HepG2 (cell line): Measurements from ENCODE around the gene LYSMD1. TPM values are rescaled to one million over a fixed set of nuclear protein-coding genes. Genes with fewer than 3 reads are reported as not detected.

ENCODE experiments used
- CSRNP2 ChIP-seq: sonication (generic); formaldehyde crosslinking; conservative IDR thresholded peaks from 2 replicates; pipeline ENCODE4 v1.8.0; 2022; ENCODE audit warnings: low read depth, missing genetic modification reagents
- GMEB1 ChIP-seq: sonication (generic); formaldehyde crosslinking; IDR thresholded peaks from 2 replicates; pipeline ENCODE4 v1.5.1; 2020; ENCODE audit warnings: missing genetic modification reagents, mild to moderate bottlenecking, borderline replicate concordance
- HES4 ChIP-seq: sonication (generic); formaldehyde crosslinking; IDR thresholded peaks from 2 replicates; pipeline ENCODE4 v1.9.0; 2021; ENCODE audit warnings: mild to moderate bottlenecking, missing genetic modification reagents, borderline replicate concordance
- SPEN ChIP-seq: sonication (generic); formaldehyde crosslinking; IDR thresholded peaks from 2 replicates; pipeline ENCODE4 v1.5.1; 2020; ENCODE audit warnings: low read depth, mild to moderate bottlenecking, missing genetic modification reagents
- ZFP91 ChIP-seq: sonication (generic); formaldehyde crosslinking; IDR thresholded peaks from 2 replicates; pipeline ENCODE4 v1.9.0; 2022; ENCODE audit warnings: missing genetic modification reagents, mild to moderate bottlenecking, borderline replicate concordance
- ZFX ChIP-seq: sonication (generic); formaldehyde crosslinking; IDR thresholded peaks from 2 replicates; pipeline ENCODE4 v1.4.0; 2020; ENCODE audit warnings: mild to moderate bottlenecking, low read depth, missing genetic modification reagents, moderate library complexity
- ZNF296 ChIP-seq: sonication (generic); formaldehyde crosslinking; conservative IDR thresholded peaks from 2 replicates; pipeline ENCODE4 v1.5.0; 2020; ENCODE audit warnings: mild to moderate bottlenecking, missing genetic modification reagents
- ZNF3 ChIP-seq: IDR thresholded peaks from 2 replicates; pipeline ENCODE4 v1.7.0; 2017; ENCODE audit warnings: inconsistent platforms
- ZNF549 ChIP-seq: sonication (generic); formaldehyde crosslinking; IDR thresholded peaks from 2 replicates; pipeline ENCODE4 v1.5.0; 2020; ENCODE audit warnings: missing genetic modification reagents
- ZNF550 ChIP-seq: sonication (generic); formaldehyde crosslinking; IDR thresholded peaks from 2 replicates; pipeline ENCODE4 v1.4.0; 2020; ENCODE audit warnings: mild to moderate bottlenecking, missing genetic modification reagents, borderline replicate concordance
- ZNF598 ChIP-seq: sonication (generic); formaldehyde crosslinking; IDR thresholded peaks from 2 replicates; pipeline ENCODE4 v1.5.1; 2020; ENCODE audit warnings: mild to moderate bottlenecking, missing genetic modification reagents, borderline replicate concordance
- ZNF761 ChIP-seq: sonication (generic); formaldehyde crosslinking; conservative IDR thresholded peaks from 2 replicates; pipeline ENCODE4 v1.4.0; 2020; ENCODE audit warnings: mild to moderate bottlenecking, missing genetic modification reagents
- ZNF883 ChIP-seq: sonication (generic); formaldehyde crosslinking; IDR thresholded peaks from 2 replicates; pipeline ENCODE4 v1.5.1; 2020; ENCODE audit warnings: mild to moderate bottlenecking, missing genetic modification reagents; ENCODE audit errors: not compliant biosample characterization
- polyA plus RNA-seq, 8 experiments: library from polyadenylated mRNA; depleted of rRNA in 3 of 8; stranded (reverse) in 7 of 8; unstranded in 1 of 8; fragments of >200 nt; fragmentation: Illumina TruSeq in 4 of 8; extraction: Trizol in 4 of 8; gene quantifications; 2 replicates each; pipeline versions ENCODE4 v1.2.1 to v1.2.3, GENCODE V29; 2011 to 2016; ENCODE audit warnings: low read depth in 4 of 8, missing spikeins in 1 of 8, mixed read lengths in 1 of 8; ENCODE audit not compliant: insufficient read depth in 1 of 8
- total RNA-seq, 5 experiments: library from RNA; depleted of rRNA; stranded (reverse); fragments of >200 nt; fragmentation: Illumina TruSeq; extraction: Trizol; gene quantifications; 2 replicates each; pipeline ENCODE4 v1.2.3, GENCODE V29; 2016; ENCODE audit warnings: low read depth in 1 of 5

Gene LYSMD1
- total and polyA plus RNA-seq, 2 of the 13 experiments (the other 11 are each of a cell fraction or from before 2014, with no cell fraction given), result 3.8 to 4.8 TPM

- no peak; the same call in 1 of the 2 replicates for TF ChIP-seq ZNF550
- TF ChIP-seq ZFX (CRISPR knock-in tag), result peak; percentile 90
- TF ChIP-seq ZNF761, result no peak
- peak; percentile 32 for TF ChIP-seq ZNF883
- TF ChIP-seq ZNF549 (CRISPR knock-in tag), result no peak
- no peak for TF ChIP-seq CSRNP2 (CRISPR knock-in tag)
- TF ChIP-seq ZNF296 (CRISPR knock-in tag), result no peak
- no peak for TF ChIP-seq ZNF3 (CRISPR knock-in tag)
- peak; percentile 93 for TF ChIP-seq GMEB1 (CRISPR knock-in tag)
- TF ChIP-seq SPEN, result peak; percentile 81
- TF ChIP-seq ZFP91 (CRISPR knock-in tag), result peak; percentile 68; the same call in 1 of the 2 replicates
- TF ChIP-seq ZNF598 (CRISPR knock-in tag), result no peak
- 0 out of 2 replicates have a peak, but pooled peaks have one; percentile 15 for TF ChIP-seq HES4
These were observed 24.1 kb upstream of the LYSMD1 start, which contains the start of gene VPS72 (continued) for GRCh38 chr1:151189637-151190445.
